ENCODE data around the gene OTUD3.

OTUD3 gene

DNA sequence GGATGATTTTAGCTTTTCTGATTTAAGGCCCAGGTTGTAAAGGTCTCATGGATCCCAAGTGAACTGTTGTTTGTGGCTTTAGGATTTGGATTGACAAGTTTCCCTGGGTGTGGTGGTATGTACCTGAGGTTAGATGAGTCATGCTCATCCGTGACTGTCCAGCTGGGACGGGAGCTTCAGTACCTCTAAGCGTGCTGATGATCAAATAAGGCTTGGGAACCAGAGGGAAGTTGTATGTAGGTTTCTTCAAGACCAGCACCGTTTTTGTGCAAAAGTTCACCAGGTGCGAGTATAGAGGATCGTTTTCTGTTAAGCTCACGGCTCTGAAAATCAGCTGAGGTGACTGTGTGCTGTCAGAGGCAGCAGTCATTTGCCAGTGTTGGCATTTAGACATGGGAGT is 21.4 kb downstream of the OTUD3 start:
- no peaks in the 10 kb centered on the region for H3K27me3 ChIP-seq (ENCODE audit: control insufficient read depth in 5 of 5, insufficient read depth in 4 of 5, low read length in 5 of 5)
- no peak overlapping the region for H3K9ac ChIP-seq (ENCODE audit: low read length in 5 of 5)
- H3K9me3 ChIP-seq (ENCODE audit: control insufficient read depth in 5 of 5, low read length in 5 of 5): no peaks in the 10 kb centered on the region
- no peak overlapping the region for H3K27ac ChIP-seq (ENCODE audit: low read depth, low read length)
- H3K4me1 ChIP-seq (ENCODE audit: control insufficient read depth in 5 of 5, insufficient read depth in 5 of 5, low read length in 5 of 5): no peaks in the 10 kb centered on the region
- H3K4me3 ChIP-seq (ENCODE audit: low read depth in 1 of 5, low read length in 5 of 5): no peak overlapping the region
- H3K36me3 ChIP-seq (ENCODE audit: control insufficient read depth in 5 of 5, insufficient read depth in 5 of 5, low read length in 5 of 5): peaks cover 47 to 68% (median 57%) of the 10 kb centered on the region in 5 donors

DNA sequence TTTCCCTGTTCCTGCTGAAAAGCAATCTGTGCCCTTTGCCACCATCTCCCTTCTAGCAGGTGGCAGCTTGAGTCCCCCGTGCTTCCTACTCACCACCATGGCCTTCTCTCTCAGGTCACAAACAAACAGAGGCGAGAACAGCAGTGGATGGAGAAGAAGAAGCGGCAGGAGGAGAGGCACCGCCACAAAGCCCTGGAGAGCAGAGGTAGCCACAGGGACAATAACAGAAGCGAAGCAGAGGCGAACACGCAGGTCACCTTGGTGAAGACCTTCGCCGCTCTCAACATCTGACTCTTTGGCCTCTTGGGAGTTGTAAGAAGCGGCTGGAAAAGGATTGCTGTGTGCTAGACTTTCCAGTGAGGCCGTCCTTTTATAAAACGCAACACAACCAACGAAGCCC is 25.3 kb downstream of the OTUD3 start:
- H3K36me3 ChIP-seq (ENCODE audit: control insufficient read depth in 5 of 5, insufficient read depth in 5 of 5, low read length in 5 of 5): peaks cover 41 to 88% (median 70%) of the 10 kb centered on the region in 5 donors
- H3K27me3 ChIP-seq (ENCODE audit: control insufficient read depth in 5 of 5, insufficient read depth in 4 of 5, low read length in 5 of 5): no peaks in the 10 kb centered on the region
- H3K27ac ChIP-seq (ENCODE audit: low read depth, low read length): no peak overlapping the region
- no peak overlapping the region for H3K4me3 ChIP-seq (ENCODE audit: low read depth in 1 of 5, low read length in 5 of 5)
- no peaks in the 10 kb centered on the region for H3K4me1 ChIP-seq (ENCODE audit: control insufficient read depth in 5 of 5, insufficient read depth in 5 of 5, low read length in 5 of 5)
- no peak overlapping the region for H3K9ac ChIP-seq (ENCODE audit: low read length in 5 of 5)
- H3K9me3 ChIP-seq (ENCODE audit: control insufficient read depth in 5 of 5, low read length in 5 of 5): no peaks in the 10 kb centered on the region

DNA sequence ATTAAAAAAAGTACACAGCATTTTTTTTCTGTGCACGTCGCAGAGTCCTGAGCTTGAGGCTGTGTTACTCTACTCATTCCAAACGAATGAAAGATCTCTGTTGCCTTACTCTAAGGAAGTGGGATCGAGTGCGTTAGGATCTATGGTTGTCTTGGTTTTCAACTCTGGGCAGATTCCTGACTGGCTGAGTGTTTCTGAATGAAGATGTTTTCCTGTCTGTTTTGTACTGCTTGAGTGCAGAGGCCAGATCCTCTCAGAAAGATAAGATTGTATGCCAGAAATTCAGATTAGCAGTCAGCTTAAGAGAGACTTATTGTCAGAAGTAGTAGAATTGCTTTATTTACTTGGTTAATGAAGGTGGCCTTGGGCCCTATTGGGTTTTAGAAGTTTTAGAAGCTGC is 27.2 kb downstream of the OTUD3 start:
- no peak overlapping the region for H3K27ac ChIP-seq (ENCODE audit: low read depth, low read length)
- H3K4me1 ChIP-seq (ENCODE audit: control insufficient read depth in 5 of 5, insufficient read depth in 5 of 5, low read length in 5 of 5): no peaks in the 10 kb centered on the region
- no peak overlapping the region for H3K4me3 ChIP-seq (ENCODE audit: low read depth in 1 of 5, low read length in 5 of 5)
- H3K9me3 ChIP-seq (ENCODE audit: control insufficient read depth in 5 of 5, low read length in 5 of 5): no peaks in the 10 kb centered on the region
- no peak overlapping the region for H3K9ac ChIP-seq (ENCODE audit: low read length in 5 of 5)
- H3K36me3 ChIP-seq (ENCODE audit: control insufficient read depth in 5 of 5, insufficient read depth in 5 of 5, low read length in 5 of 5): peaks cover 43 to 96% (median 80%) of the 10 kb centered on the region in 5 donors
- H3K27me3 ChIP-seq (ENCODE audit: control insufficient read depth in 5 of 5, insufficient read depth in 4 of 5, low read length in 5 of 5): no peaks in the 10 kb centered on the region

DNA sequence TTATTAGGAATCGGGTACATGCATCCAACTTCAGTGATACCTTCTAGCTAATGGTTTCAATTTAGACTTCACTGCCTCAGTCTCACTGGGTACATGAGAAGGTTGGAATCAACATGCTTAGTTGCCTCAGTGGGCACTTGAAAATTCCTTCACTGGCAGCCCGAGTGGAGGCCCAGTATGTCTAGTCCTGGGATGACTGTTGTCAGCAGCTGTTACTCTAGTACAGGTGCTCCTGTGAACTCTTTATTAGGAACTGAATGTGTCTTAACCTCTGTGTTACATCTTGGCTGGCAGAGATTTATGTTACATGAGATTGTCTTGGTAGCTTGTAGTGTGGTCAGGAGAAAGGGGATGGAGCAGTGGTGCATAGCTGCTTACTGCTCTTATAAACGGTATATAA is 27.8 kb downstream of the OTUD3 start:
- no peaks in the 10 kb centered on the region for H3K27me3 ChIP-seq (ENCODE audit: control insufficient read depth in 5 of 5, insufficient read depth in 4 of 5, low read length in 5 of 5)
- H3K27ac ChIP-seq (ENCODE audit: low read depth, low read length): no peak overlapping the region
- peak overlapping the region in 1 of 5 donors; percentile 12 for H3K9ac ChIP-seq (ENCODE audit: low read length in 5 of 5)
- H3K4me1 ChIP-seq (ENCODE audit: control insufficient read depth in 5 of 5, insufficient read depth in 5 of 5, low read length in 5 of 5): no peaks in the 10 kb centered on the region
- H3K4me3 ChIP-seq (ENCODE audit: low read depth in 1 of 5, low read length in 5 of 5): no peak overlapping the region
- H3K36me3 ChIP-seq (ENCODE audit: control insufficient read depth in 5 of 5, insufficient read depth in 5 of 5, low read length in 5 of 5): peaks cover 38 to 97% (median 81%) of the 10 kb centered on the region in 5 donors
- no peaks in the 10 kb centered on the region for H3K9me3 ChIP-seq (ENCODE audit: control insufficient read depth in 5 of 5, low read length in 5 of 5)

DNA sequence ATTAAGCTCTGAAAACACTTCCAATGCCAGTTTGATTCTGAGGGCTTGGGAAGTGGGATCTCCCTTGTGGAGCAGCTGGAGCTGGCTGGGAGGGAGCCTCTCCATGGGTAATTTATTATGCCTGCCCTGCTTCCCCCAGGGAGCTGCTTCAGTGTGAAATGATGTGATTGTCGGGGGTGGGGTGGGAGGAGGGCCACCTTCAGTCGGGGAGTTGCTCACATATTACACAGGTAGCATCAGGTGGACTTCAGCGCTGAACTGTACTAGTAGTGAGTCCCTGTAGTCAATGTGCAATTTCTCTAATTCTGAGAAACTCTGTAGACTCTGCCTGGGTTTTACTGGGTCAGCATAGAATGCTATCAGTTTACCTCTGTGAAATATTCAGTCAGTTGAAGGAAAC is 28.5 kb downstream of the OTUD3 start:
- Histone ChIP-seq H3K9ac (ENCODE audit: low read length in 5 of 5) (no peak overlapping the region), H3K27ac (ENCODE audit: low read depth, low read length) (no peak overlapping the region), H3K36me3 (ENCODE audit: control insufficient read depth in 5 of 5, insufficient read depth in 5 of 5, low read length in 5 of 5) (peaks cover 35 to 96% (median 79%) of the 10 kb centered on the region in 5 donors), H3K4me1 (ENCODE audit: control insufficient read depth in 5 of 5, insufficient read depth in 5 of 5, low read length in 5 of 5) (no peaks in the 10 kb centered on the region), H3K4me3 (ENCODE audit: low read depth in 1 of 5, low read length in 5 of 5) (no peak overlapping the region), H3K27me3 (ENCODE audit: control insufficient read depth in 5 of 5, insufficient read depth in 4 of 5, low read length in 5 of 5) (no peaks in the 10 kb centered on the region), H3K9me3 (ENCODE audit: control insufficient read depth in 5 of 5, low read length in 5 of 5) (no peaks in the 10 kb centered on the region)

DNA sequence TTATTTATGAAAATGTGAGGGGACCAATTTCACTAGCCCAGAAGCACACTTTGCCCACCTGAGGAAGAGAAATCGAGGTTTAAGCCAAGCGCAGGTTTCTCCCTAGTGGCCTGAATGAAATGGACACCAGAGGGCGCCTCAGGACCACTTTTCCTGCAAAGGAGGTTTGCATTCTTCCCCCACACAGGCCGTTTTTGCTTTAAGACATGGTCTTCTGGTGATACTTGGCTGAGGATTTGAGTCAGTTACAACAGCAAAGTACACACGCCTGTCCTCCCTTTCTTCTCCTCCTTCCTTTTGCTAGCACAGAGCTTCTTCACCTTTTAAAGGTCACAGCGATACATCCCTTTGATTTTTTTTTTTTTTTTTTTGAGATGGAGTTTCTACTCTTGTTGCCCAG is 35.9 kb downstream of the OTUD3 start:
- peaks cover 0 to 7% (median 3%) of the 10 kb centered on the region in 5 donors for H3K27me3 ChIP-seq (ENCODE audit: control insufficient read depth in 5 of 5, insufficient read depth in 4 of 5, low read length in 5 of 5)
- no peak overlapping the region for H3K27ac ChIP-seq (ENCODE audit: low read depth, low read length)
- H3K9ac ChIP-seq (ENCODE audit: low read length in 5 of 5): no peak overlapping the region
- no peaks in the 10 kb centered on the region for H3K9me3 ChIP-seq (ENCODE audit: control insufficient read depth in 5 of 5, low read length in 5 of 5)
- peaks cover under 1 to 23% (median 17%) of the 10 kb centered on the region in 5 donors for H3K36me3 ChIP-seq (ENCODE audit: control insufficient read depth in 5 of 5, insufficient read depth in 5 of 5, low read length in 5 of 5)
- H3K4me3 ChIP-seq (ENCODE audit: low read depth in 1 of 5, low read length in 5 of 5): no peak overlapping the region
- no peaks in the 10 kb centered on the region for H3K4me1 ChIP-seq (ENCODE audit: control insufficient read depth in 5 of 5, insufficient read depth in 5 of 5, low read length in 5 of 5)

DNA sequence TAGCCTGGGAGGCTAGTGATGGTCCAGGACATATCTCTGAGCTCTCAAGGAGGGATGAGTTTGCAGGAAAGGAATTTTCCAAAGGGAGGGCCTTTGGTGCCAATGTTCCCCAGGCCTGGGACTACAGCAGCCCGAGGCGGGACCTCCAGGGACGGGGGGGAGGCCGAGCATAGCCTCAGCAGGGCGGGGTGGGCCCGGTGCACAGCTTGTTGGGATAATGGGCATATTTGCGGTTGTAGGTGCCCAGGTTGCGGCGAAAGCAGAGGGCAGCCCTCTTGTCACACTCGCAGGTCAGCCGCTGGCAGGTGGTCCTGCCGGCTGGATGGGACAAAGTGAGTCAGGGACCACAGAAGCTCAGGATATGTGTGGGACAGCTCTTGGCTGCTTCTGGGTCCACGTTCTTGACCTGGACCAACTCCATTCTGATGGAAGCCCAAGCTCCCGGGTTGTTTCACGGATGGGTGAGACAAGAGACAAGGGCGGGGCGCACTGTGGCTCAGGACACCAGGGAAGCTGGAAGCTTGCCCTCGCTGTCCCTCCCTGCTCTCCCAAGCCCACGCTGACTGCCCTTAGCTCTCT is 38.0 kb downstream of the OTUD3 start:
- Histone ChIP-seq H3K4me3 (ENCODE audit: low read depth in 1 of 5, low read length in 5 of 5) (no peak overlapping the region), H3K27me3 (ENCODE audit: control insufficient read depth in 5 of 5, insufficient read depth in 4 of 5, low read length in 5 of 5) (peaks cover 0 to 11% (median 4%) of the 10 kb centered on the region in 5 donors)

DNA sequence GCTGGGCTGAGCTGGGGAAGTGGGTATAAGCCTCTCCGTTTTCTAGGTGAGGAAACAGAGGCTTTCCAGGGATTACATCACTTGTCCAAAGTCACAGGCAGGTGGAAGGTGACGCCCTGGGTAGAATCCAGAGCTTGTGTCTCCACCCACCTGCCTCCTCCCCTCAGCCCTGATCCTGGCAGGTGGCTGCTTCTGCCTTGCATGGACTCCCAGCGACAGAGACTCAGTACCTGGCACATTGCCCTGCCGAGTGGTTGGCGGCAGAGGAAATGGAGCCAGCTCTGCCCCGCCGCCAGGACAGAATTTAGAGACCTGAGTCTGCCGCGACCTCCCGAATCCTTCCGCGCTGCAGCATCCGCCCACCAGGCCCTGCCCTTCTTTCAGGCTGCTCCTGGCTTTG is 39.1 kb downstream of the OTUD3 start:
- no peaks in the 10 kb centered on the region for H3K36me3 ChIP-seq (ENCODE audit: control insufficient read depth in 5 of 5, insufficient read depth in 5 of 5, low read length in 5 of 5)
- H3K27me3 ChIP-seq (ENCODE audit: control insufficient read depth in 5 of 5, insufficient read depth in 4 of 5, low read length in 5 of 5): peaks cover 0 to 11% (median 6%) of the 10 kb centered on the region in 5 donors
- no peak overlapping the region for H3K27ac ChIP-seq (ENCODE audit: low read depth, low read length)
- H3K9ac ChIP-seq (ENCODE audit: low read length in 5 of 5): no peak overlapping the region
- no peaks in the 10 kb centered on the region for H3K9me3 ChIP-seq (ENCODE audit: control insufficient read depth in 5 of 5, low read length in 5 of 5)
- H3K4me1 ChIP-seq (ENCODE audit: control insufficient read depth in 5 of 5, insufficient read depth in 5 of 5, low read length in 5 of 5): no peaks in the 10 kb centered on the region
- H3K4me3 ChIP-seq (ENCODE audit: low read depth in 1 of 5, low read length in 5 of 5): no peak overlapping the region

More for the DNA sequence above, 38.0 kb downstream of the OTUD3 start:
- H3K9me3 ChIP-seq (ENCODE audit: control insufficient read depth in 5 of 5, low read length in 5 of 5): no peaks in the 10 kb centered on the region
- H3K27ac ChIP-seq (ENCODE audit: low read depth, low read length): no peak overlapping the region
- peaks cover 0 to 2% (median 0%) of the 10 kb centered on the region in 5 donors for H3K36me3 ChIP-seq (ENCODE audit: control insufficient read depth in 5 of 5, insufficient read depth in 5 of 5, low read length in 5 of 5)
- no peak overlapping the region for H3K9ac ChIP-seq (ENCODE audit: low read length in 5 of 5)
- no peaks in the 10 kb centered on the region for H3K4me1 ChIP-seq (ENCODE audit: control insufficient read depth in 5 of 5, insufficient read depth in 5 of 5, low read length in 5 of 5)

DNA sequence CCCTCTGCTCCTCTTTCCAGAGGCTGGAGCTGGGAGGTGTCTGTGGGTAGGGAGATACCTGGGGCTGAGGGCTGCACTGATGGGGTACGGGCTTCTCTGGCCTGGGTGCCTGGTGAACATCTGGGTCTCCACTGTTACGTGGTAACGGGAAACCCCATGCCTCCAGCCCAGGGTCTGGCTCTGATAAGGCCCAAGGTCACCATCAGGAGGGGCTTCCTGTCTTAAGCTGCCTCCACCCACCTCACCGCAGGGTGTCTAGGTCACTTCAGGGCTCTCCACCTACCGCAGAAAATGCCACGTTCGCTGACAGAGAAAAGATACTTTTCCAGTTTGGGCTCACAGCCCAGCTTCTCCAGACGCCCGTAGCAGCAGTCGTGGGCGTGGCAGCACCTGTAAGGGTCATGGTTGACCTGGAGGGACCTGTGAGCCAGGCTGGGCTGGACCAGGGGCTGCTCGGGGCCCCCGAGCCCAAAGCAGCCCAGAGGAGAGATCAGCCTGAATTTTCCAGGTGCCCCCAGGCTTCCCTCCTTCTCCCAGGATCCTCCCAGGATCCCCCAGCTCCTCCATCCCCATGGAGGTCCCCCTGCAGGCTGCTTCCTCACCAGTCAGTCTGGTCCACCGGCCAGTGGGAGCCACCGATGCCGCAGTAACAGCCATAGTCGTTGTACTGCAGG is 40.0 kb downstream of the OTUD3 start:
- H3K4me3 ChIP-seq (ENCODE audit: low read depth in 1 of 5, low read length in 5 of 5): no peak overlapping the region
- H3K4me1 ChIP-seq (ENCODE audit: control insufficient read depth in 5 of 5, insufficient read depth in 5 of 5, low read length in 5 of 5): no peaks in the 10 kb centered on the region
- no peak overlapping the region for H3K27ac ChIP-seq (ENCODE audit: low read depth, low read length)
- H3K9me3 ChIP-seq (ENCODE audit: control insufficient read depth in 5 of 5, low read length in 5 of 5): no peaks in the 10 kb centered on the region
- H3K27me3 ChIP-seq (ENCODE audit: control insufficient read depth in 5 of 5, insufficient read depth in 4 of 5, low read length in 5 of 5): peaks cover 0 to 11% (median 6%) of the 10 kb centered on the region in 5 donors
- H3K9ac ChIP-seq (ENCODE audit: low read length in 5 of 5): no peak overlapping the region
- no peaks in the 10 kb centered on the region for H3K36me3 ChIP-seq (ENCODE audit: control insufficient read depth in 5 of 5, insufficient read depth in 5 of 5, low read length in 5 of 5)

DNA sequence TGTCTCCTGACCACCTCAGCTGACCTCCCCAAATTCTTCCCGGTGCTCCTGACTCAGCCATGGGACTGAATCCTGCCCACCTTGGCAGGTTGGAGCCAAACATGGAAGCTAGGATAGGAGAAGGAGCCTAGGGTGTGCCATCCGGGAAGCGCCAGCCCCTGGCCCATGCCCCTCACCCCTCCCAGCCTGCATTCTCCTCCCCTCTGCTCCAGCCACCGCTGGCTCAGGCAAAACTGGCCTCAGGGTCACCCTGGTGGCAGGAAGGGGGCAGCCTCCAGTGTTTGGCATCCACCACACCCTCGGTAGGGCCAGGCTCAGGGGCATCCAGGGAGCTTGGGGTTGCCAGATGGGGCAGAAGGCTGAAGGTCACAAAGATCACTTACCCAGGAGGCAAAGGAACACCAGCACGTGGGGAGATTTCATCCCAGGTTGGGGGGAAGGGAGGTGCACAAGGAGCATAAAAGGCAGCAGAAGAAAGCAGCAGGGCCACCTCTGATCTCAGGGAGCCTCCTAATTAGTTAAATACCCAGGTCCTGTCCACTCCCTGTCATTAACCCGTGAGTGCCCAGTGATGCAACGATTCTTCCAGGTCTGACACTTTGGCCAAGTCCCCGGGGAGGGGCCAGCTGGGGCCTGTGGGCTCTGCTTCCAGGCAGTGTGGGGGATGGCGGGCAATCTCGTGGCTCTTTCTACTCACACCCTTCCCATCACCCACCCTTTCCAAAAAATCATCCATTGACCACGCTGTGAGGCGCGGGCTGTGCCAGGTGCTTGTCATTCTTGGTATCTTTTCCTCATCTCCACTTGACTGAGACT is 41.1 kb downstream of the OTUD3 start, which contains the start of gene PLA2G2E:
TSS of gene PLA2G2E (minus strand) at position 481 of the 816 bp plus-strand sequence. CDS start at position 423, 58 bp downstream.
- Histone ChIP-seq H3K4me1 (ENCODE audit: control insufficient read depth in 5 of 5, insufficient read depth in 5 of 5, low read length in 5 of 5) (no peaks in the 10 kb centered on the region), H3K27me3 (ENCODE audit: control insufficient read depth in 5 of 5, insufficient read depth in 4 of 5, low read length in 5 of 5) (peaks cover 0 to 11% (median 6%) of the 10 kb centered on the region in 5 donors), H3K9ac (ENCODE audit: low read length in 5 of 5) (no peak within 1 kb of the TSS), H3K27ac (ENCODE audit: low read depth, low read length) (no peak within 1 kb of the TSS), H3K36me3 (ENCODE audit: control insufficient read depth in 5 of 5, insufficient read depth in 5 of 5, low read length in 5 of 5) (no peaks in the 10 kb centered on the region), H3K4me3 (ENCODE audit: low read depth in 1 of 5, low read length in 5 of 5) (no peak within 1 kb of the TSS), H3K9me3 (ENCODE audit: control insufficient read depth in 5 of 5, low read length in 5 of 5) (no peaks in the 10 kb centered on the region)
